OCI-LY7 (cell line): ENCODE results near the gene H2AZ1. TPM values are rescaled to one million over a fixed set of nuclear protein-coding genes. Genes with fewer than 3 reads are reported as not detected.

Experiments used
- Bru-seq: library from RNA; stranded (reverse); fragments of 400-500 nt; gene quantifications from one replicate; lab custom pipeline; 2021; lab: Mats Ljungman, UMichigan
- BruChase-seq, 2 experiments: library from RNA; stranded (reverse); fragments of 400-500 nt; gene quantifications; one replicate each; lab custom pipeline; 2021; lab: Mats Ljungman, UMichigan
- BruUV-seq: library from RNA; stranded (reverse); fragments of 400-500 nt; replicated peaks from 2 replicates; lab custom pipeline; 2021; lab: Mats Ljungman, UMichigan
- CTCF ChIA-PET: fragments of 300-600 bp; sonication (Branson Sonifier 250); formaldehyde crosslinking; loops from one replicate; lab custom pipeline; 2022; ENCODE audit warnings: antibody characterized with exemption; ENCODE audit not compliant: unreplicated experiment; lab: Charles Lee
- POLR2A ChIA-PET: fragments of 300-600 bp; sonication (Branson Sonifier 250); formaldehyde crosslinking; loops from one replicate; lab custom pipeline; 2022; ENCODE audit warnings: antibody characterized with exemption; lab: Charles Lee
- DNase-seq: peaks from one replicate; pipeline ENCODE4 v3.0.0-alpha.2; 2015; ENCODE audit warnings: low spot score
- H2AFZ ChIP-seq: fragments of 200-600 bp; sonication (generic), shearing (Covaris generic); 2 replicates; pipeline ENCODE4 v1.6.1; 2014; ENCODE audit warnings: mild to moderate bottlenecking, antibody characterized with exemption, low read length, moderate library complexity
- H3K27ac ChIP-seq: fragments of 200-600 bp; sonication (generic); 2 replicates; pipeline ENCODE4 v1.5.1; 2014; ENCODE audit warnings: mixed run types, low read depth, mild to moderate bottlenecking, moderate library complexity, low read length, inconsistent platforms; ENCODE audit not compliant: poor library complexity, severe bottlenecking
- H3K36me3 ChIP-seq: fragments of 200-600 bp; sonication (generic); 2 replicates; pipeline ENCODE4 v1.6.1; 2014; ENCODE audit warnings: mild to moderate bottlenecking, antibody characterized with exemption, low read length, moderate library complexity, mixed read lengths; ENCODE audit not compliant: insufficient read depth
- H3K4me1 ChIP-seq: fragments of 200-600 bp; sonication (generic); 2 replicates; pipeline ENCODE4 v1.5.1; 2014; ENCODE audit warnings: mild to moderate bottlenecking, low read length; ENCODE audit not compliant: insufficient read depth, poor library complexity, severe bottlenecking
- H3K4me2 ChIP-seq: fragments of 200-600 bp; sonication (generic); 2 replicates; pipeline ENCODE4 v1.6.1; 2014; ENCODE audit warnings: mild to moderate bottlenecking, low read length
- H3K4me3 ChIP-seq: fragments of 200-600 bp; sonication (generic); 2 replicates; pipeline ENCODE4 v1.5.1; 2014; ENCODE audit warnings: mild to moderate bottlenecking, low read depth, low read length; ENCODE audit not compliant: poor library complexity, severe bottlenecking
- H3K79me2 ChIP-seq: fragments of 200-600 bp; sonication (generic); 2 replicates; pipeline ENCODE4 v1.6.1; 2016; ENCODE audit warnings: low read depth, mild to moderate bottlenecking, low read length, moderate library complexity, mixed read lengths; ENCODE audit not compliant: insufficient read depth
- H3K9me2 ChIP-seq: fragments of 200-600 bp; sonication (generic); 2 replicates; pipeline ENCODE4 v1.6.1; 2016; ENCODE audit warnings: mild to moderate bottlenecking, low read length, mixed read lengths; ENCODE audit not compliant: insufficient read depth
- H3K9me3 ChIP-seq: fragments of 200-600 bp; sonication (generic); 2 replicates; pipeline ENCODE4 v1.6.1; 2014; ENCODE audit warnings: mild to moderate bottlenecking, mixed run types, low read length, mixed read lengths
- H4K20me1 ChIP-seq: fragments of 200-600 bp; sonication (generic); 2 replicates; pipeline ENCODE4 v1.6.1; 2014; ENCODE audit warnings: mild to moderate bottlenecking, antibody characterized with exemption, low read length, moderate library complexity, mixed read lengths; ENCODE audit not compliant: insufficient read depth
- CTCF ChIP-seq: fragments of 200-600 bp; sonication (generic); conservative IDR thresholded peaks from 2 replicates; pipeline ENCODE4 v1.5.1; 2014; ENCODE audit warnings: mild to moderate bottlenecking, antibody characterized with exemption, low read length, moderate library complexity, mixed read lengths
- EZH2phosphoT487 ChIP-seq: fragments of 200-600 bp; sonication (generic); IDR thresholded peaks from 2 replicates; pipeline ENCODE4 v1.6.1; 2018; ENCODE audit warnings: low read depth, borderline replicate concordance, mild to moderate bottlenecking, mixed run types, antibody characterized with exemption, low read length, moderate library complexity, mixed read lengths
- intact Hi-C: fragments of 100-400 bp; cut with micrococcal nuclease; formaldehyde crosslinking; loops from one replicate; pipeline ENCODE4 v1.10.0; 2022; ENCODE audit not compliant: unreplicated experiment
- long read RNA-seq: library from polyadenylated mRNA; stranded (forward); transcript quantifications from one replicate; pipeline ENCODE4 v2.0.0, GENCODE V29; 2022
- total RNA-seq, 2 experiments: library from RNA; depleted of rRNA in 1 of 2; stranded (reverse); fragments of >200 nt in 1 of 2; shearing (Covaris generic) in 1 of 2; gene quantifications; 2 replicates each; pipeline ENCODE4 v1.2.3, GENCODE V29; 2014 to 2022

The H2AZ1 gene
- 1,106 and 1,171 TPM in 2 replicates for total RNA-seq (2014; rRNA removed; shearing (Covaris generic))
- total RNA-seq (2022) = 1,038 and 1,147 TPM in 2 replicates
- Bru-seq, nascent RNA = percentile 100 among the genes with signal in this experiment
- percentile 100 among the genes with signal in this experiment for BruChase-seq, experiment 1, labeled RNA remaining after a 6-hour chase
- BruChase-seq, experiment 2, labeled RNA remaining after a 2-hour chase = percentile 100 among the genes with signal in this experiment
- long read RNA-seq, transcript H2AFZ-201 (5 exons, 979 nt) = major isoform, 1,474 of 1,576 reads
- long read RNA-seq, transcript H2AFZ-203 (4 exons, 1,254 nt) = minor isoform, 19 of 1,576 reads
- long read RNA-seq, transcript H2AFZ-204 (2 exons, 1,843 nt) = minor isoform, 8 of 1,576 reads
- long read RNA-seq, partial matches to known transcripts = 22 of 1,576 reads
- long read RNA-seq, other reads (novel, unspliced or antisense) = 53 of 1,576 reads

- no TSS peak for BruUV-seq
- CTCF ChIA-PET = no interaction called here
- H3K4me1 ChIP-seq = peaks cover 19% of the 10 kb centered on the region
- peaks cover 49% of the 10 kb centered on the region for H3K79me2 ChIP-seq
- peaks cover 33% of the 10 kb centered on the region for H3K36me3 ChIP-seq
- peak within 1 kb of the TSS; percentile 92 for H2AFZ ChIP-seq
- H3K27ac ChIP-seq = peak within 1 kb of the TSS; percentile 95
- peak within 1 kb of the TSS; percentile 98 for H3K4me3 ChIP-seq
- no peaks in the 10 kb centered on the region for H3K9me2 ChIP-seq
- intact Hi-C loops = loop anchor here (1.0 to 5.0 kb wide), 5 partner anchors 387 to 1503 kb away; partner anchors contain the start of genes ADH5, EIF4E and PPP3CA
- TF ChIP-seq EZH2phosphoT487 (no peak), CTCF (0 out of 2 replicates have a peak, but pooled peaks have one; percentile 22)
- H4K20me1 ChIP-seq = peaks cover 24% of the 10 kb centered on the region
- peak; percentile 99 for DNase-seq
- H3K9me3 ChIP-seq = no peaks in the 10 kb centered on the region
- POLR2A ChIA-PET = interaction anchor here (0.6 to 3.3 kb wide), 16 partner anchors 9 to 1802 kb away, joined by 3 to 30 read pairs (median 3); partner anchors contain the start of genes ADH5, DAPP1, LAMTOR3 and TRMT10A
- H3K4me2 ChIP-seq = peak within 1 kb of the TSS; percentile 84
Observed at GRCh38 chr4:99949999-99950912, at the start of gene H2AZ1. Gene H2AZ1, minus strand, starts transcription at chr4:99950275. Its CDS starts 105 bp downstream, at chr4:99950170.

GRCh38 chr4:99998062-99998867, 48.2 kb upstream of the H2AZ1 start:
- POLR2A ChIA-PET = interaction anchor here (0.7 to 1.7 kb wide), 5 partner anchors 20 to 789 kb away, joined by 3 to 6 read pairs (median 3); no protein-coding TSS in a partner anchor
- CTCF ChIA-PET = no interaction called here

More at GRCh38 chr4:99998062-99998867, 48.2 kb upstream of the H2AZ1 start:
- peak; percentile 6 for DNase-seq
- Histone ChIP-seq H3K9me3 (no peaks in the 10 kb centered on the region), H3K4me3 (no peak overlapping the region), H3K4me2 (no peak overlapping the region), H2AFZ (no peak overlapping the region), H3K27ac (no peak overlapping the region), H3K36me3 (no peaks in the 10 kb centered on the region), H3K4me1 (no peaks in the 10 kb centered on the region), H4K20me1 (no peaks in the 10 kb centered on the region), H3K9me2 (no peaks in the 10 kb centered on the region), H3K79me2 (no peaks in the 10 kb centered on the region)
- no TSS peak for BruUV-seq
- intact Hi-C loops = no loop called here
- TF ChIP-seq CTCF (peak; percentile 67), EZH2phosphoT487 (no peak)
